ENCODE data around the gene FBXO22.

DNA sequence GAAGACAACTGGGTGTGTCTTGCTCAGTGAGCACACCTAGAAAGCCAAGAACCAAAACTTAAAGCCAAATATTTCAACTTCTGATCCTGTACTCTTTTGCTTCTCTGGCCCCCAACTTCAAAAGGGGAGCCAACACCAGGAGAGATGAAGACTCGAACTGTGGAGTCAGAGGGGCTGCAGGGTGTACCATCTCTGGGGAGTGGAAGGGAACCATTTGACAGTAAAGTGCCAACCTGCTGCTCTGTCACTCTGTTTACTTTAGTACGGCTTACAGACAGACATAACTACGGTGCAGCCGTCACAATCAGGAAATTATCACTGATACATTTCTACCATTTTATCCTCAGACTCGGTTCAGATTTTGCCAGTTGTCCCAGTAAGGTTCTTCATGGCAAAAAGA, 1.6 kb downstream of the FBXO22 start:
- TF ChIP-seq, protein P1, sequence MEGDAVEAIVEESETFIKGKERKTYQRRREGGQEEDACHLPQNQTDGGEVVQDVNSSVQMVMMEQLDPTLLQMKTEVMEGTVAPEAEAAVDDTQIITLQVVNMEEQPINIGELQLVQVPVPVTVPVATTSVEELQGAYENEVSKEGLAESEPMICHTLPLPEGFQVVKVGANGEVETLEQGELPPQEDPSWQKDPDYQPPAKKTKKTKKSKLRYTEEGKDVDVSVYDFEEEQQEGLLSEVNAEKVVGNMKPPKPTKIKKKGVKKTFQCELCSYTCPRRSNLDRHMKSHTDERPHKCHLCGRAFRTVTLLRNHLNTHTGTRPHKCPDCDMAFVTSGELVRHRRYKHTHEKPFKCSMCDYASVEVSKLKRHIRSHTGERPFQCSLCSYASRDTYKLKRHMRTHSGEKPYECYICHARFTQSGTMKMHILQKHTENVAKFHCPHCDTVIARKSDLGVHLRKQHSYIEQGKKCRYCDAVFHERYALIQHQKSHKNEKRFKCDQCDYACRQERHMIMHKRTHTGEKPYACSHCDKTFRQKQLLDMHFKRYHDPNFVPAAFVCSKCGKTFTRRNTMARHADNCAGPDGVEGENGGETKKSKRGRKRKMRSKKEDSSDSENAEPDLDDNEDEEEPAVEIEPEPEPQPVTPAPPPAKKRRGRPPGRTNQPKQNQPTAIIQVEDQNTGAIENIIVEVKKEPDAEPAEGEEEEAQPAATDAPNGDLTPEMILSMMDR (IDR thresholded peaks at IDR 0.05): no peak
- TF ChIP-seq POLR2A (IDR thresholded peaks at IDR 0.05) (no peak), POLR2AphosphoS5 (IDR thresholded peaks at IDR 0.05) (no peak)
